Fibroblast of skin of back (primary cell): Measurements from ENCODE around the gene SH3BGRL.
"Not testable (repeated sequence)": the region's sequence is repeated elsewhere in the genome, so short reads cannot be mapped to it uniquely, and the experiment has no call there.

ENCODE experiments used
- DNase-seq: peaks from one replicate; pipeline ENCODE4 v3.0.0-alpha.2; 2013

SH3BGRL gene

GRCh38 chrX:81259714-81260395 is 58.0 kb downstream of the SH3BGRL start:
- peak; percentile 38 for DNase-seq

GRCh38 chrX:81261576-81261975 is 59.7 kb downstream of the SH3BGRL start:
- peak; percentile 59 for DNase-seq

DNA sequence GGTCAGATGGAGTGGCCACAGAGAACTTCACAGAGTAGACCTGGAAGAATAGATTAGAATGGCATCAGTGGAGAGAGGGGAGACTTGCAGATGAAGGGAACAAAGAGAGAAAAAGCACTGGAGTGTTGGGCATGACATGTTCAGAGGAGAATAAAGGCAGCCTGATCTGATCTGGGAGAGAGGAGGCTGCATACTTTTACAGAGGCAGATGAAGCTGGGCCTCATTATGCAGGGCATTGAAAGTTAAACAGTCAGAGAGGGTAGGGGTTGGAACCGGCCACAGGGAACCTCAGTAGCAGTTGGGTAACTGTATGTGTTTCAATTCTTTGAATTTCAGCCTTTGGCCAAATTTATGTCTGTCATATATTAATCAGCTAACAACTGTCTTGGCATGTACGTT is 61.2 kb downstream of the SH3BGRL start:
- no peak for DNase-seq

DNA sequence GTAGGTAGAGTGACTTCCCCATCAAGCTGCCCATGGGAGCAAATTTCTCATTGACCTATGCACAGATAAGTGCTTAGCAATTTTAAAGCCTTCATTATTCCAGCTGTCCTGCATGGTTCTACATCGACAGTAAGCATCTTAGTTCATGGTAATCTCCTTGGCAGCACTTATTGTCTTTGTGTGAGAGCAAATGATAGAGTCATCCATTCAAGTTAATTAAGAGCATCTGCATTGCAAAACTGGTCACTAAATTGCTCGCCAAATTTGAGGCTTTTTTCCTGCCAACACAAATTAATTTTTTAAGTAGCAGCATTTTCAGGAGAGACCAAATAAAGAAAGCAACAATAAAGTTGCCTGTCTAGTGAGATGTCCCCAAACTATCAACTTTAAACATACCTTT is 76.7 kb downstream of the SH3BGRL start:
- no peak for DNase-seq

DNA sequence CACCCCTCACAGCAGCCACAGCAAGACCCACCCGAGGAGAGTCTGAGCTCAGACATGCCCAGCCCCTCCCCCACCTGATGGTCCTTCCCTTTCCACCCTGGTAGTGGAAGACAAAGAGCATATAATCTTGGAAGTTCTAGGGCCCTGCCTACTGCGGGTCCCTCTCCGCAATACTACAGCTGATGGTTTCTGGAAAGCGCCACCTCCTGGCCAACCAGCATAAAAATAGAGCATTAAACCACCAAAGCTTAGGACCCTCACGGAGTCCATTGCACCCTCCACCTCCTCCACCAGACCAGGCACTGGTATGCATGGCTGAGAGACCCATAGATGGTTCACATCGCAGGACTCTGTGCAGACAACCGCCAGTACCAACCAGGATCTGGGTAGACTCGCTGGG is 78.2 kb downstream of the SH3BGRL start:
- no peak for DNase-seq

DNA sequence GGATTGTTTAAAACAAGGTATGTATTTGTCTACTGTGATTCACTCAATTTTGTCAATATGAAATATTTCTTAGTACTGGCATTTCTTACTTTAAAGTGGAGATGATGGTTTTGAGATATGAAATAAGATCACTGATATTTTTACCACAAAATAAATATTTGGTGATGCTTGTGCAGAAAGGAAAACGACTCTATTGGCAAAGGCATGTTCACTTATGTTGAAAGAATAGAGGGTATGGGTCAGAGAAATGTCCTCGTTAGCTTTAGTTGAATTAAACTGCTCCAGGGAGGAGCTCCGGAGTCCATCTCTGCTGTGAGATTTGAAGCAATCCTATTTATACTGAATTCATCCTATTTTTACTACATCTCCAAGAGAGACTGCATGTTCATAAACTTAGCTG is 84.2 kb downstream of the SH3BGRL start:
- DNase-seq = no peak

- DNase-seq = no peak
These were observed 84.7 kb downstream of the SH3BGRL start for GRCh38 chrX:81286608-81287007.

GRCh38 chrX:81291996-81292395 is 90.1 kb downstream of the SH3BGRL start:
- DNase-seq = no peak

GRCh38 chrX:81294101-81294500 is 92.2 kb downstream of the SH3BGRL start:
- no peak for DNase-seq

DNA sequence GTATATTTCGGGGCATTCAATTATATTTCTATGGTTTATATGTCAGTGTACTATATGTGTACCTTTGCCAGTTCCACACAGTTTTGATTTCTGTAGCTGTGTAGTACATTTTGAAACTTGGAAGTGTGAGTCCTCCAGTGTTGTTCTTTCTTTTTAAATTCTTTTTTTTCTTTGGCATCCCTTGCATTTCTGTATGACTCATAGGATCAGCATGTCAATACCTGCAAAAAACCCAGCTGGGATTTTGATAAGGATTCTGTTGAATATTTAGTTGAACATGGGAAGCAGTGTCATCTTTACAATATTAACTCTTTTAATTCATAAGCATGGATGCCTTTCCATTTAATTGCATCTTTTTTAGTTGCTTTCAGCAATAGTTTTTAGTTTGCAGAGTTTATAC is 100.0 kb downstream of the SH3BGRL start:
- DNase-seq = no peak

DNA sequence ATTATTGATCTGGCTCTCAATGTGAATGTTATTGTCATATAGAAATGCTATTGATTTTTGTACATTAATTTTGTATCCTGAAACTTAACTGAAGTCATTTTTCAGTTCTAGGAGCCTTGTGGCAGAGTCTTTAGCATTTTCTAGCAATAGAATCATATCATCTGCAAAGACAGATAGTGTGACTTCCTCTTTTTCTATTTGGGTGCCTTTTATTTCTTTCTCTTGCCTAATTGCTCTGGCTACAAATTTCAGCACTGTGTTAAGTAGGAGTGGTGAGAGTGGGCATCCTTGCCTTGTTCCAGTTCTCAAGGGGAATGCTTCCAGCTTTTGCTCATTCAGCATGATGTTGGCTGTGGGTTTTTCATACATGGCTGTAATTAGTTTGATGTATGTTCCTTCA is 102.7 kb downstream of the SH3BGRL start:
- DNase-seq = no peak

DNA sequence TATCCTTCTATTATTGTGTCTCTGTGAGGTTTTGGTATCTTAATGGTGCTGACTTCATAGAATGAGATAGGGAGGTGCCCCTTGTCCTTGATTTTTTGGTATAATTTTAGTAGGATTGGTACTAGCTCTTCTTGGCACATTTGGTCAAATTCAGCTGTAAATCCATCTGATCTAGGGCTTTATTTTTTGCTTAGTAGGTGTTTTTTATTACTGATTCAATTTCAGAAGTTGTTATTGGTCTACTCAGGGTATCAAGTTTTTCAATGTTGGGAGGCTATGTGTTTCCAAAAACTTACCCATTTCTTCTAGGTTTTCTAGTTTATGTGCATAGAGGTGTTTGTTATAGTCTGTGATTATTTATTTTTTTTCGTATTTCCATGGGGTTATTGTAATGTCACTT is 103.3 kb downstream of the SH3BGRL start:
- DNase-seq = no peak

DNA sequence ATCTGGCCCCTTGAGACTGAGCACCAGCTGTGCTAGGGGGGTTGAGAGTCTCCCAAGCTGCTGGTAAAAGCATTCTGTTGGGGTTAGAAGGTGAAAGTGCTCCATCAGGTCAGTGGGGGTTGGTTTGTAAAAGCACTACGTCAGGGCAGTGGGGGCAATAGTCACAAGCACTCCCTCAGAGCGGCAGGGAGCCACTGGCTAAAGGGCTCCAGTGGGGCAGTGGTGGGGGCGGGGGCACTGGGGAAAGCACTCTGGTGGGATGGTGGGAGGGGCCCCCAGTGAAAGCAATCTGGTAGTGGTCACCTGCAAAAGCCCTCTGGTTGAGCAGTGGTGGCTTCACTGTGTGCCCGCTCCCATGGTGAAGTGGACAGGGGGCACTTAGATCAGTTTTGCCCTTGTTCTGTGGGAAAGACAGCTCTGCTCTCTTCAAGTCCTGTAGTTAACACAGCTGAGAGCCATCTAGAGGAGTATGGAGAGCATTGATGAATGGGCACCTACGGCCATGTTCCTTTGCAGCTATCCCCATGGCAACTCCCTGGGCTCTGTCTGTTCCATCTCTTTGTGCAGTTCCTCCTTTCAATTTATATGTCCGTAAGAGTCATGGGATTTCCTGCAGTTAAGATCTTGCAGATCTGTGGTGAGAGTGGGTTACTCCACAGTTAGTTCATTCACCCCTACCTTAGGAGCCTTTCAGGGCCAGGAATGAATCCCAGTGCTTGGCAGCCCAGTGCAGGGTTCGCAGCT is 106.4 kb downstream of the SH3BGRL start:
- DNase-seq = no peak

- no peak for DNase-seq
These were observed 114.3 kb downstream of the SH3BGRL start for GRCh38 chrX:81316163-81316562.

- not testable (repeated sequence) for DNase-seq
These were observed 129.8 kb downstream of the SH3BGRL start for GRCh38 chrX:81331653-81332052.

DNA sequence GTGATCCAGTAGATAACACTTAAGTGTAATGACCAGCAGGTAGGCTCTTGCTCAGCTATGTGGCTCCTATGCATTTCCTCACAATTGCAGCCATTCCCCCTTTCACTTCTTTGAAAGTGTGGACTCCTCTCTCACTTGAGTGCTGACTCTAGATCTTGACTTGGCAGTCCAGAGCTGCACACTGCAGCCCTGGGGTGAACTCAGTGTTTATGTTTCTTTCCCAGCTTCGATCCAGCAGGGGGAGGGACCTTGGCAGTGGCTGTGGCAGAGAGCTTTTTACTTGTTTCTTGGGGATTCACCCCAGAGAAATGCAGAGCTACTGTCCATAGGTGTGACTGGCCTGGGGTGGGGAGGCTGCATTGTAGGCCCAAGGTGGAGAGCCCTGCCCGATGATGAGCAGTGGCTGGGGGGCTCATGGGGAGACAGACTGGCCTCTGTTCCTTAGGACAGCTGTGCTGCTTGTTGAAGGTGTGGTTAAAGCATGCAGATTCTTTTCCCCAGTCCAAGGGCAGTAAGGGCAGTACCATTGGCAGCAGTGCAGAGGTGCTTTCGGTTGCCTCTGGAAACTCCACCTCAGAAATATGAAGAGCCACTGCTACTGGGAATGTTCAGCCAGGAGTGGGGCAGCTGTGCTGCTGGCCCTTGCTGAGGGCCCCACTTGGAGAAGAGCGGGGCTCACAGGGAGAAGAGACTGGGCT is 134.7 kb downstream of the SH3BGRL start:
- DNase-seq = no peak

- no peak for DNase-seq
These were observed 135.9 kb downstream of the SH3BGRL start for GRCh38 chrX:81337805-81338204.

DNA sequence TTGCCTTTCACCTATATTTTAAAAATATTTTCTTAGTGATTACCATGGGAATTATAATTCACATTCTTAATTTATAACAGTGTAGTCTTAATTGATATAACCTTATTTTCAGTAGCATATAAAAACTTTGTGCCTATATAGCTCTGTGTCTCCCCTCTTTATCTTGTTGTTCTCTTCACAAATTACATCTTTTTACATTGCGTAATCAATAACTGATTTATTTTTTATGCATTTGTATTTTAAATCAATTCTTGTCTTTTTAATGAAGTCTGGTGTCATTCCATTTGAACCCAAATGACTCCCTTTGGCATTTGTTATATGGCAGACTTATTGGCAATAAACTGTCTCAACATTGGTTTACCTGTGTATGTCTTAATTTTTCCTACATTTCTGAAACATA is 137.0 kb downstream of the SH3BGRL start:
- no peak for DNase-seq

GRCh38 chrX:81345296-81345695 is 143.4 kb downstream of the SH3BGRL start:
- not testable (repeated sequence) for DNase-seq
